Muscle of back (tissue), 11 donors: Measurements from ENCODE around the gene ZNF225. TPM values are rescaled to one million over a fixed set of nuclear protein-coding genes. Genes with fewer than 3 reads are reported as not detected.
"Not testable (repeated sequence)": the region's sequence is repeated elsewhere in the genome, so short reads cannot be mapped to it uniquely, and the experiment has no call there.

Experiments
- DNase-seq, 3 donors: peaks; one replicate each; pipeline versions ENCODE4 v3.0.0 to v3.0.0-alpha.2; 2013
- polyA plus RNA-seq, 10 donors: library from polyadenylated mRNA; unstranded; fragments of 120-200 nt; gene quantifications; one replicate each; pipeline ENCODE4 v1.2.1, GENCODE V29; 2013; ENCODE audit not compliant: insufficient read length in 10 of 10

Gene ZNF225
- polyA plus RNA-seq, 10 donors: 3.8 to 6.9 (median 4.7) TPM

- DNase-seq: no peak
Observed at GRCh38 chr19:44151491-44151890, 38.3 kb downstream of the ZNF225 start.

- DNase-seq: no peak
Observed at GRCh38 chr19:44156475-44156874, 43.3 kb downstream of the ZNF225 start.

GRCh38 chr19:44163789-44164188, 50.6 kb downstream of the ZNF225 start:
- DNase-seq: no peak

- no peak for DNase-seq
Observed at GRCh38 chr19:44164327-44164672, 51.1 kb downstream of the ZNF225 start.

GRCh38 chr19:44164673-44165512, 51.7 kb downstream of the ZNF225 start, which contains the start of gene ZNF226:
TSS of gene ZNF226 (plus strand) at chr19:44165100. CDS start at chr19:44170081, 4,981 bp downstream.
- DNase-seq: peak; percentile 97 to 99 (median 98)

DNA sequence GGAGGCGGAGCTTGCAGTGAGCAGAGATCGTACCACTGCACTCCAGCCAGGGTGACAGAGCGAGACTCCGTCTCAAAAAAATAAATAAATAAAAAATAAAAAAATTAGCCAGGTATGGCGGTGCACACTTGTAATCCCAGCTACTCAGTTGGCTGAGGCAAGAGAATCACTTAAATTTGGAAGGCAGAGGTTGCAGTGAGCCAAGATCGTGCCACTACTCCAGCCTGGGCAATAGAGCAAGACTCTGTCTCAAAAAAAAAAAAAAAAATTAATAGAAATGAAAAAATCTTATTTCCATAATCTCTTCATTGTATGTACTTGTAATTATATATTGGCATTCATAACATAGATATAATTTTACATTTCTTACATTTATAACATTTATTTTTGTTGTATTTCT, 57.5 kb downstream of the ZNF225 start:
- not testable (repeated sequence) for DNase-seq

DNA sequence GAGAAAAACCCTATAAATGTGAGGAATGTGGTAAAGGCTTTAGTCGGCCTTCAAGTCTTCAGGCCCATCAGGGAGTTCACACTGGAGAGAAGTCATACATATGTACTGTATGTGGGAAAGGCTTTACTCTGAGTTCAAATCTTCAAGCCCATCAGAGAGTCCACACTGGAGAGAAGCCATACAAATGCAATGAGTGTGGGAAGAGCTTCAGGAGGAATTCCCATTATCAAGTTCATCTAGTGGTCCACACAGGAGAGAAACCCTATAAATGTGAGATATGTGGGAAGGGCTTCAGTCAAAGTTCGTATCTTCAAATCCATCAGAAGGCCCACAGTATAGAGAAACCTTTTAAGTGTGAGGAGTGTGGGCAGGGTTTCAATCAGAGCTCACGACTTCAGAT, 63.4 kb downstream of the ZNF225 start:
- no peak for DNase-seq

GRCh38 chr19:44180968-44181367, 67.8 kb downstream of the ZNF225 start:
- no peak for DNase-seq

DNA sequence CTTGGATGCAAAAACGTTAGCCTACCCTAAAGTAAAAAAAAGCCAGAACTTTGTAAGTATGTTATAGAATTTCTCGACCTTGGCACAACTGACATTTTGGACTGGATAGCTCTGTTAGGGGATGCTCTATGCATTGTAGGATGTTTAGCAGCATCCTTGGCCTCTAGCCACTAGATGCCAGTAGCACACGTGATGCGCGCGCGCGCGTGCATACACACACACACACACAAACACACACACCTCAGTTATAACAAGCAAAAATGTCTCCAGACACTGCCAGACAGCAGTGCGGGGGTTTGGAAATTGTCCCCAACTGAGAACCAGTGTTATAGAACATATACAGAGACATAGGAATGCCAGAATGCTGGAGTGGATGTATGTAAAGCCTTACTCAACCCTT, 68.9 kb downstream of the ZNF225 start:
- DNase-seq: no peak

Other genes starting within 250 kb of the ZNF225 start
- gene ZNF404, start 229.4 kb upstream of the ZNF225 start, polyA plus RNA-seq: 10 to 100 TPM in 2 of 10 donors, 1 to 10 TPM in 8; 5.5 to 13.9 (median 7.0) TPM
- gene ZNF45, start 178.1 kb upstream of the ZNF225 start, polyA plus RNA-seq: 10 to 100 TPM; 11.9 to 16.3 (median 13.5) TPM
- gene ZNF221, start 162.2 kb upstream of the ZNF225 start, polyA plus RNA-seq: 1 to 10 TPM; 2.3 to 5.4 (median 3.0) TPM
- 1 to 10 TPM; 6.4 to 8.7 (median 7.8) TPM for gene ZNF155, start 129.2 kb upstream of the ZNF225 start, polyA plus RNA-seq
- 1 to 10 TPM; 2.3 to 3.7 (median 3.0) TPM for gene ZNF230, start 110.4 kb upstream of the ZNF225 start, polyA plus RNA-seq
- gene ZNF222, start 88.0 kb upstream of the ZNF225 start, polyA plus RNA-seq: 1 to 10 TPM; 3.9 to 5.6 (median 4.9) TPM
- 1 to 10 TPM; 3.3 to 5.9 (median 4.9) TPM for gene ZNF223, start 61.4 kb upstream of the ZNF225 start, polyA plus RNA-seq
- gene ZNF284, start 41.2 kb upstream of the ZNF225 start, polyA plus RNA-seq: 1 to 10 TPM; 1.7 to 3.9 (median 2.6) TPM
- gene ZNF224, start 19.0 kb upstream of the ZNF225 start, polyA plus RNA-seq: 10 to 100 TPM in 9 of 10 donors, 1 to 10 TPM in 1; 9.7 to 29.4 (median 14.0) TPM
- 10 to 100 TPM in 4 of 10 donors, 1 to 10 TPM in 6; 7.1 to 13.4 (median 9.5) TPM for gene ZNF234, start 28.2 kb downstream of the ZNF225 start, polyA plus RNA-seq
- 10 to 100 TPM; 11.2 to 16.3 (median 13.1) TPM for gene ZNF226, start 51.7 kb downstream of the ZNF225 start, polyA plus RNA-seq
- gene ZNF227, start 99.1 kb downstream of the ZNF225 start, polyA plus RNA-seq: 10 to 100 TPM; 10.3 to 16.0 (median 14.3) TPM
- gene ZNF233, start 146.5 kb downstream of the ZNF225 start, polyA plus RNA-seq: 1 to 10 TPM; 2.1 to 4.0 (median 2.6) TPM
- gene ZNF235, start 191.6 kb downstream of the ZNF225 start, polyA plus RNA-seq: 1 to 10 TPM; 4.0 to 7.3 (median 6.1) TPM
- 1 to 10 TPM; 5.2 to 7.7 (median 5.9) TPM for gene ZNF112, start 243.3 kb downstream of the ZNF225 start, polyA plus RNA-seq